ENCODE results near the gene CPNE7.
"Not testable (repeated sequence)": the region's sequence is repeated elsewhere in the genome, so short reads cannot be mapped to it uniquely, and the experiment has no call there.

Gene CPNE7

GRCh38 chr16:89582614-89583196, 7.1 kb downstream of the CPNE7 start:
- DNase-seq (ENCODE audit: low read depth in 2 of 2, low spot score in 1 of 2), result no peak

- DNase-seq (ENCODE audit: low read depth in 2 of 2, low spot score in 1 of 2), result no peak
Observed at GRCh38 chr16:89583197-89583894, 7.8 kb downstream of the CPNE7 start.

GRCh38 chr16:89583895-89584644, 8.5 kb downstream of the CPNE7 start:
- DNase-seq (ENCODE audit: low read depth in 2 of 2, low spot score in 1 of 2), result no peak

- no peak for DNase-seq (ENCODE audit: low read depth in 2 of 2, low spot score in 1 of 2)
Observed at GRCh38 chr16:89584768-89585549, 9.4 kb downstream of the CPNE7 start.

- DNase-seq (ENCODE audit: low read depth in 2 of 2, low spot score in 1 of 2), result no peak
Observed at GRCh38 chr16:89586218-89586617, 10.7 kb downstream of the CPNE7 start.

GRCh38 chr16:89586853-89587252, 11.3 kb downstream of the CPNE7 start:
- DNase-seq (ENCODE audit: low read depth in 2 of 2, low spot score in 1 of 2), result no peak

- DNase-seq (ENCODE audit: low read depth in 2 of 2, low spot score in 1 of 2), result not testable (repeated sequence)
Observed at GRCh38 chr16:89587676-89588075, 12.1 kb downstream of the CPNE7 start.

- no peak for DNase-seq (ENCODE audit: low read depth in 2 of 2, low spot score in 1 of 2)
Observed at GRCh38 chr16:89588413-89589109, 13.0 kb downstream of the CPNE7 start.

- no peak for DNase-seq (ENCODE audit: low read depth in 2 of 2, low spot score in 1 of 2)
Observed at GRCh38 chr16:89589241-89589926, 13.8 kb downstream of the CPNE7 start.

GRCh38 chr16:89593841-89594240, 18.3 kb downstream of the CPNE7 start:
- DNase-seq (ENCODE audit: low read depth in 2 of 2, low spot score in 1 of 2), result peak in 1 of 2 donors; percentile 27

GRCh38 chr16:89595330-89596060, 19.9 kb downstream of the CPNE7 start:
- no peak for DNase-seq (ENCODE audit: low read depth in 2 of 2, low spot score in 1 of 2)

- no peak for DNase-seq (ENCODE audit: low read depth in 2 of 2, low spot score in 1 of 2)
Observed at GRCh38 chr16:89596061-89596689, 20.6 kb downstream of the CPNE7 start.

- no peak for DNase-seq (ENCODE audit: low read depth in 2 of 2, low spot score in 1 of 2)
Observed at GRCh38 chr16:89596957-89597649, 21.5 kb downstream of the CPNE7 start.

- no peak for DNase-seq (ENCODE audit: low read depth in 2 of 2, low spot score in 1 of 2)
Observed at GRCh38 chr16:89598199-89598598, 22.6 kb downstream of the CPNE7 start.

GRCh38 chr16:89599451-89599858, 23.9 kb downstream of the CPNE7 start:
- no peak for DNase-seq (ENCODE audit: low read depth in 2 of 2, low spot score in 1 of 2)

- DNase-seq (ENCODE audit: low read depth in 2 of 2, low spot score in 1 of 2), result no peak
Observed at GRCh38 chr16:89599902-89600301, 24.3 kb downstream of the CPNE7 start.

GRCh38 chr16:89600427-89600826, 24.9 kb downstream of the CPNE7 start:
- DNase-seq (ENCODE audit: low read depth in 2 of 2, low spot score in 1 of 2), result no peak

GRCh38 chr16:89600956-89601355, 25.4 kb downstream of the CPNE7 start:
- DNase-seq (ENCODE audit: low read depth in 2 of 2, low spot score in 1 of 2), result no peak

GRCh38 chr16:89601906-89602272, 26.3 kb downstream of the CPNE7 start:
- no peak for DNase-seq (ENCODE audit: low read depth in 2 of 2, low spot score in 1 of 2)
